Type B pancreatic cell (in vitro differentiated cells): ENCODE data around the gene DSCAML1. TPM values are rescaled to one million over a fixed set of nuclear protein-coding genes. Genes with fewer than 3 reads are reported as not detected.

Experiments used
- DNase-seq: peaks from one replicate; pipeline ENCODE4 v3.0.0; 2021; ENCODE audit warnings: mixed read lengths; ENCODE audit not compliant: unreplicated experiment; ENCODE audit errors: extremely low spot score
- H3K27ac Mint-ChIP-seq: 2 replicates; pipeline ENCODE4 v1.8.0; 2021; ENCODE audit warnings: mild to moderate bottlenecking, mixed read lengths
- H3K27me3 Mint-ChIP-seq: 2 replicates; pipeline ENCODE4 v1.8.0; 2021; ENCODE audit warnings: mixed read lengths
- H3K36me3 Mint-ChIP-seq: 2 replicates; pipeline ENCODE4 v1.8.0; 2021; ENCODE audit warnings: mixed read lengths
- H3K4me1 Mint-ChIP-seq: one replicate; pipeline ENCODE4 v1.8.0; 2021; ENCODE audit warnings: mixed read lengths; ENCODE audit not compliant: unreplicated experiment
- H3K4me3 Mint-ChIP-seq: 2 replicates; pipeline ENCODE4 v1.8.0; 2021; ENCODE audit warnings: mild to moderate bottlenecking, mixed read lengths
- H3K9me3 Mint-ChIP-seq: 2 replicates; pipeline ENCODE4 v1.8.0; 2021; ENCODE audit warnings: mixed read lengths
- total RNA-seq: library from RNA; stranded (reverse); gene quantifications from 2 replicates; pipeline ENCODE4 v1.2.1, GENCODE V29; 2021; ENCODE audit warnings: low replicate concordance
- TF ChIP-seq, protein P1 (sequence below): fragments of 200-600 bp; sonication (generic); conservative IDR thresholded peaks from 2 replicates; pipeline ENCODE4 v1.5.0; 2021; ENCODE audit warnings: antibody characterized with exemption, mild to moderate bottlenecking

Gene DSCAML1
- total RNA-seq, 1 donor from 2014 or later: 5.8 TPM

DNA sequence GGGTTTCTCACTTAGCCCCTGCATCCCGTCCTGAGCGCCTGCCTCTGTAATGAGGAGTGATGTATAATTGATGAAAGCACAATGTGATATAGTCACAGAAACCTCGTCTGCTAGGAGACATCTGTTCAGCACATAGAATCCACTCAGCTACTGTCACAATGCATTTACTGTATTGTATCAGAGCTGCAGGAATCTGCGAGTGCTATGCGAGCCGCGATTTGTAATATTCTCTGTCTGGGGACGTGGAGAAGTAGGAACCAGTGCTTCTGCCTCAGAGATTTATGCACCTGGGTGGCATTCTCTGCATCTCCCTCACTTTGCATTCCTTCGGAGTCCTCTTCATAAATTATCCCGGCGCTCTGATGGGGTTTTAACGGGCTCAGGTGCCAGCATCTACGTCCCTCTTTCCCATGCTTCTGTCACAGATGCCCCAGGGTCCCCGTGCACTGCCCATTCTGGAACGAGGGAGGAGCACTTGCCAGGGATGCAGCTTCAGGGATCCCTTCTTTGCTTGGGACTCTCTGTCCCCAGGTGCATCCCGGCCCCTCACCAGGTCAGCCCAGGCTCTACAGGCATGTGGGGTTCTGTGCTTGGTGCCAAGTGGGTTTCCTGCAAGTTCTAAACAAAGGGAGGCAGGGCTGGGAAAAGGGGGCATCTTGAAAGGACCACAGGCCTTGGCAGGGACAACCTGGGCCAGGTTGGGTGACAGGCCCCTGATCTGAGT, 205.5 kb downstream of the DSCAML1 start:
- no peak overlapping the region for H3K27ac Mint-ChIP-seq
- peaks cover 37% of the 10 kb centered on the region for H3K27me3 Mint-ChIP-seq
- H3K4me3 Mint-ChIP-seq: no peak overlapping the region
- TF ChIP-seq, protein P1, sequence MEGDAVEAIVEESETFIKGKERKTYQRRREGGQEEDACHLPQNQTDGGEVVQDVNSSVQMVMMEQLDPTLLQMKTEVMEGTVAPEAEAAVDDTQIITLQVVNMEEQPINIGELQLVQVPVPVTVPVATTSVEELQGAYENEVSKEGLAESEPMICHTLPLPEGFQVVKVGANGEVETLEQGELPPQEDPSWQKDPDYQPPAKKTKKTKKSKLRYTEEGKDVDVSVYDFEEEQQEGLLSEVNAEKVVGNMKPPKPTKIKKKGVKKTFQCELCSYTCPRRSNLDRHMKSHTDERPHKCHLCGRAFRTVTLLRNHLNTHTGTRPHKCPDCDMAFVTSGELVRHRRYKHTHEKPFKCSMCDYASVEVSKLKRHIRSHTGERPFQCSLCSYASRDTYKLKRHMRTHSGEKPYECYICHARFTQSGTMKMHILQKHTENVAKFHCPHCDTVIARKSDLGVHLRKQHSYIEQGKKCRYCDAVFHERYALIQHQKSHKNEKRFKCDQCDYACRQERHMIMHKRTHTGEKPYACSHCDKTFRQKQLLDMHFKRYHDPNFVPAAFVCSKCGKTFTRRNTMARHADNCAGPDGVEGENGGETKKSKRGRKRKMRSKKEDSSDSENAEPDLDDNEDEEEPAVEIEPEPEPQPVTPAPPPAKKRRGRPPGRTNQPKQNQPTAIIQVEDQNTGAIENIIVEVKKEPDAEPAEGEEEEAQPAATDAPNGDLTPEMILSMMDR: no peak
- H3K9me3 Mint-ChIP-seq: no peaks in the 10 kb centered on the region
- peaks cover 11% of the 10 kb centered on the region for H3K4me1 Mint-ChIP-seq
- DNase-seq: no peak
- no peaks in the 10 kb centered on the region for H3K36me3 Mint-ChIP-seq

DNA sequence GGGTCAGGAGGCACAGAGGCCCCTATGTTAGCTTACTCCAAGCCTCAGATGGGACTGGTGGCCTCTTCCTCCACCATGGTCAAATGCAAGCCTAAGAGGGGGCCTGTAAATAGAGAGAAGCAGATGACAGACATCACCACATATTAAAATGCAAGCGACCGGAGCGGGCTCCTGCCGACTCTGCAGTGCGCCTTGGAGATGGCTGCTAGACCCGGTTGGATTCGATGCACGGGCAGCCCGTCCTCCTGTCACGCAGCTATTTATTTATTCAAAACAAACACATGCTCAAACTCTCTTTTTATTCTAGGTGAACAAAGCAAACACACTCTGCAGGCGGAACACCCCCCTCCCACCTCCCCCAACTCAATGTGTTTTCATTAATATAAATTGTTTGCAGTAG, 208.0 kb downstream of the DSCAML1 start:
- Mint-ChIP-seq H3K4me3 (no peak overlapping the region), H3K4me1 (peaks cover 7% of the 10 kb centered on the region), H3K27ac (no peak overlapping the region), H3K27me3 (peaks cover 31% of the 10 kb centered on the region), H3K9me3 (no peaks in the 10 kb centered on the region), H3K36me3 (no peaks in the 10 kb centered on the region)
- no peak for DNase-seq
- TF ChIP-seq, protein P1: no peak

DNA sequence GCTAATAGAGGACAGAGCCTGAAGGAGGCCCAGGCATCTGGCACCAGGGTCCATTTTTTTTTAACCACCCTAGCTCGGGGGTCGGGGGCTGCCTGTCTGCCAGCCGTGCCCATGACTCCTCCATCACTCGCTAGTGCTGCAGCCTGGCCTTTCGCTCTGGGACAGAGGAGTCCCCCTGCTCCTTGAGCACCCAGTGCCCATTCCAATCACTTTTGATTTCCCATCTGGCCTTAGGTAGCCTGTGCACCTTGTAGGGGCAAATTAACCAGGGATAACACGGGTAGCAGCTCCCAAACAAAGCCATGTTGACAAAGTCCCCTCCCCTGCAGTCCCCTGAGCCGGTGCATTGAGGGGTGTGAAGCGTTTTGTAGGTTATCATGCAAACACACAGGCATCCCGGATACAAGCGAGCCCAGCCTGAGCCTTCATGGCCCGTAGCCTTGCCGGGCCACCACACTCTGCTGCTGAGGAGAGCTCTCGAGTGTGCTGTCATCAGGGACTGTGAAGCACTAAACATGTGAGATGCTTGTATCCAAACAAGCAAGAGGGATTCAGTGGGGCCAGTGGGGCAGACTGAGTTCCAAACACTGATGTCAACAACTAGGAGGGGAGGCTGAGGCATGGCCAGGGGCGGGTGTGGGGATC, 208.7 kb downstream of the DSCAML1 start:
- TF ChIP-seq, protein P1: no peak
- H3K27ac Mint-ChIP-seq: no peak overlapping the region
- no peak overlapping the region for H3K4me3 Mint-ChIP-seq
- DNase-seq: no peak
- no peaks in the 10 kb centered on the region for H3K36me3 Mint-ChIP-seq
- peaks cover 15% of the 10 kb centered on the region for H3K4me1 Mint-ChIP-seq
- no peaks in the 10 kb centered on the region for H3K9me3 Mint-ChIP-seq
- H3K27me3 Mint-ChIP-seq: peaks cover 39% of the 10 kb centered on the region

DNA sequence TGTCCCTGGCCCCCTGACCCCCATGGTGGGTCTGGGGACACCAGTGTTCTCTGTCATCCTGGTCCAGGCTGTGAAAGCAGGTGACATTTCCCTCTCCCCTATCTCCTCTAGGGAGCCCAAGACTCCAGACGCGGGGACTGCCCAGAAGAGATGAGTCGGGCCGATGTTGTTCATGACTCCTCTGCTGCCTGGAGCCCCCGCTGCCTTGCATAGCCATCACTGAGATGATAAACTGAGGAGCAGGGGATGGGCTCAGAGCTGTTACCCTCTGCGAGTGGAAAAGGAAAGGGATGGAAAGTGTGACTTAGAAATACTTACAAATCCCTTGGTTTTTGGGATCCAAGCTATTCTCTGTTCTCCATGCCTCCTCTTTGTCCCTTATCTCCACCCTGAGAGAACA, 209.6 kb downstream of the DSCAML1 start:
- Mint-ChIP-seq H3K9me3 (no peaks in the 10 kb centered on the region), H3K36me3 (no peaks in the 10 kb centered on the region), H3K4me3 (no peak overlapping the region), H3K27me3 (peaks cover 41% of the 10 kb centered on the region), H3K27ac (no peak overlapping the region), H3K4me1 (peaks cover 17% of the 10 kb centered on the region)
- no peak for DNase-seq
- TF ChIP-seq, protein P1: no peak

DNA sequence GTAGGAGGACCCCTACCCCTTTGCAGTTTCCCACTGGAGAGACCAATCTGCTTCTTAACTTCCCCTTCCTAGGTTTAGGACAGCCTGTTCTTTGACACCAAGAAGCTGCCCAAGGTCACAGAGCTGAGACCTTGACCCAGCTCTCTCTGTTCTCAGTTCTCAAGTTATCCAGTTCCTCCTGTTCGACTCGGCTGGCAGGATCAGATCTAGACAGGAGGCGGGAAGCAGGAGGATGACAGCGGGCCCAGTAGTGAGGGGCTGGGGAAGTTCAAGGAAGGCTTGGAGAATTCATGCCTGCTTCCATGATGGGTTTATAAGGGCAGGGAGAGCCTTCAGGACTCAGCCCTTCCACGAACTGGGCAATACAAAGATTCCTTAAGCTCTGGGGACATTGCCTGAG, 210.6 kb downstream of the DSCAML1 start:
- H3K27ac Mint-ChIP-seq: no peak overlapping the region
- H3K27me3 Mint-ChIP-seq: peaks cover 41% of the 10 kb centered on the region
- H3K9me3 Mint-ChIP-seq: no peaks in the 10 kb centered on the region
- H3K4me1 Mint-ChIP-seq: peaks cover 17% of the 10 kb centered on the region
- no peak for DNase-seq
- no peak overlapping the region for H3K4me3 Mint-ChIP-seq
- TF ChIP-seq, protein P1: no peak
- H3K36me3 Mint-ChIP-seq: no peaks in the 10 kb centered on the region
